Measurements from ENCODE around the gene SYT14.

GRCh38 chr1:210043058-210043457 is 105.0 kb downstream of the SYT14 start:
- TF ChIP-seq YY1 (IDR thresholded peaks at IDR 0.05; ENCODE audit: insufficient read depth, insufficient read length) (no peak), ZNF274 (IDR thresholded peaks at IDR 0.05; ENCODE audit: low read depth, low read length) (no peak), SUZ12 (IDR thresholded peaks at IDR 0.05; ENCODE audit: extremely low read depth, insufficient read depth, insufficient read length) (no peak)

All from NT2/D1 (cell line).